PC-9 (cell line): ENCODE data around the gene COLEC11. TPM values are rescaled to one million over a fixed set of nuclear protein-coding genes. Genes with fewer than 3 reads are reported as not detected.
"Not testable (repeated sequence)": the region's sequence is repeated elsewhere in the genome, so short reads cannot be mapped to it uniquely, and the experiment has no call there.

ENCODE experiments used
- BruUV-seq: library from RNA; stranded (reverse); fragments of 400-500 nt; replicated peaks from 2 replicates; lab custom pipeline; 2021; lab: Mats Ljungman, UMichigan
- CTCF ChIA-PET: fragments of 300-600 bp; sonication (Branson Sonifier 250); formaldehyde crosslinking; loops from one replicate; lab custom pipeline; 2022; ENCODE audit warnings: antibody characterized with exemption; lab: Charles Lee
- POLR2A ChIA-PET: fragments of 300-600 bp; sonication (Branson Sonifier 250); formaldehyde crosslinking; loops from one replicate; lab custom pipeline; 2022; ENCODE audit warnings: antibody characterized with exemption; ENCODE audit not compliant: unreplicated experiment; lab: Charles Lee
- DNase-seq, 2 experiments: peaks; one replicate each; pipeline versions ENCODE4 v3.0.0 to v3.0.0-alpha.2; 2015 to 2022; ENCODE audit warnings: mixed read lengths in 1 of 2
- H2AFZ ChIP-seq: fragments of 200-600 bp; sonication (generic); 2 replicates; pipeline ENCODE4 v1.8.1; 2017; ENCODE audit warnings: antibody characterized with exemption
- H3F3A ChIP-seq: fragments of 200-600 bp; sonication (generic); 2 replicates; pipeline ENCODE4 v1.8.1; 2017; ENCODE audit warnings: antibody characterized with exemption, mild to moderate bottlenecking, low read depth; ENCODE audit not compliant: insufficient read depth
- H3K27ac ChIP-seq: fragments of 200-600 bp; sonication (generic); 2 replicates; pipeline ENCODE4 v1.6.1; 2016; ENCODE audit warnings: mixed run types
- H3K27me3 ChIP-seq: fragments of 200-600 bp; sonication (generic); 2 replicates; pipeline ENCODE4 v1.6.1; 2016; ENCODE audit warnings: low read depth, mixed run types; ENCODE audit not compliant: insufficient read depth
- H3K36me3 ChIP-seq: fragments of 200-600 bp; sonication (generic); 2 replicates; pipeline ENCODE4 v1.6.1; 2016; ENCODE audit warnings: low read depth, mixed run types
- H3K4me1 ChIP-seq: fragments of 200-600 bp; sonication (generic); replicated peaks from 2 replicates; pipeline ENCODE4 v1.6.1; 2016; ENCODE audit warnings: mixed run types; ENCODE audit not compliant: insufficient read depth
- H3K4me2 ChIP-seq: fragments of 200-600 bp; sonication (generic); 2 replicates; pipeline ENCODE4 v1.6.1; 2017; ENCODE audit warnings: mixed run types
- H3K4me3 ChIP-seq: fragments of 200-600 bp; sonication (generic); 2 replicates; pipeline ENCODE4 v1.6.1; 2016; ENCODE audit warnings: mixed run types
- H3K79me2 ChIP-seq: fragments of 200-600 bp; sonication (generic); 2 replicates; pipeline ENCODE4 v1.6.1; 2017; ENCODE audit warnings: low read depth, mixed run types
- H3K9me2 ChIP-seq: fragments of 200-600 bp; sonication (generic); 2 replicates; pipeline ENCODE4 v1.8.1; 2017; ENCODE audit warnings: mild to moderate bottlenecking; ENCODE audit not compliant: insufficient read depth
- H3K9me3 ChIP-seq: fragments of 200-600 bp; sonication (generic); 2 replicates; pipeline ENCODE4 v1.8.1; 2016; ENCODE audit warnings: low read depth; ENCODE audit not compliant: insufficient read depth
- H4K20me1 ChIP-seq: fragments of 200-600 bp; sonication (generic); 2 replicates; pipeline ENCODE4 v1.8.1; 2017; ENCODE audit not compliant: insufficient read depth
- CTCF ChIP-seq: fragments of 200-600 bp; sonication (generic); conservative IDR thresholded peaks from 2 replicates; pipeline ENCODE4 v1.6.1; 2017; ENCODE audit warnings: mixed run types, antibody characterized with exemption, mild to moderate bottlenecking, moderate library complexity
- EZH2 ChIP-seq: fragments of 200-600 bp; sonication (generic); IDR thresholded peaks from 2 replicates; pipeline ENCODE4 v1.8.0; 2017; ENCODE audit warnings: antibody characterized with exemption, low read depth
- intact Hi-C: fragments of 100-400 bp; cut with micrococcal nuclease; formaldehyde crosslinking; loops from one replicate; pipeline ENCODE4 v1.10.0; 2022; ENCODE audit not compliant: unreplicated experiment
- total RNA-seq: library from RNA; stranded (reverse); gene quantifications from 2 replicates; pipeline ENCODE4 v1.2.3, GENCODE V29; 2021

COLEC11 gene
- total RNA-seq, 1 experiment from 2014 or later = 2.4 TPM

GRCh38 chr2:3635171-3635974, 40.5 kb downstream of the COLEC11 start:
- H3K4me1 ChIP-seq = no peaks in the 10 kb centered on the region
- H3F3A ChIP-seq = no peaks in the 10 kb centered on the region
- H3K4me3 ChIP-seq = no peak overlapping the region
- TF ChIP-seq EZH2 (no peak), CTCF (no peak)
- no peaks in the 10 kb centered on the region for H3K79me2 ChIP-seq
- no peak overlapping the region for H3K27ac ChIP-seq
- ChIA-PET POLR2A (no interaction called here), CTCF (no interaction called here)
- no peaks in the 10 kb centered on the region for H3K27me3 ChIP-seq
- no peaks in the 10 kb centered on the region for H3K9me3 ChIP-seq
- H2AFZ ChIP-seq = no peak overlapping the region
- no peaks in the 10 kb centered on the region for H4K20me1 ChIP-seq
- H3K36me3 ChIP-seq = no peaks in the 10 kb centered on the region
- no TSS peak for BruUV-seq
- intact Hi-C loops = no loop called here
- H3K9me2 ChIP-seq = no peaks in the 10 kb centered on the region
- no peak for DNase-seq
- H3K4me2 ChIP-seq = no peak overlapping the region

GRCh38 chr2:3635975-3636327, 41.0 kb downstream of the COLEC11 start:
- H3K9me2 ChIP-seq, CTCF ChIA-PET, H3K4me2 ChIP-seq, DNase-seq, intact Hi-C loops, H2AFZ ChIP-seq, H3K4me1 ChIP-seq, H3K27me3 ChIP-seq, H3K36me3 ChIP-seq, H3K27ac ChIP-seq, H3F3A ChIP-seq, H4K20me1 ChIP-seq, H3K9me3 ChIP-seq, H3K79me2 ChIP-seq, H3K4me3 ChIP-seq, POLR2A ChIA-PET, BruUV-seq: not testable (repeated sequence)

GRCh38 chr2:3636586-3637310, 41.8 kb downstream of the COLEC11 start:
- Histone ChIP-seq H4K20me1 (no peaks in the 10 kb centered on the region), H3K27me3 (no peaks in the 10 kb centered on the region), H3K36me3 (no peaks in the 10 kb centered on the region), H3K4me2 (no peak overlapping the region), H3K27ac (no peak overlapping the region), H3K9me2 (no peaks in the 10 kb centered on the region), H3K9me3 (no peaks in the 10 kb centered on the region), H3K79me2 (no peaks in the 10 kb centered on the region), H3K4me3 (no peak overlapping the region), H2AFZ (no peak overlapping the region), H3K4me1 (no peaks in the 10 kb centered on the region), H3F3A (no peaks in the 10 kb centered on the region)
- BruUV-seq = no TSS peak
- intact Hi-C loops = no loop called here
- POLR2A ChIA-PET = no interaction called here
- no peak for TF ChIP-seq EZH2
- TF ChIP-seq CTCF = no peak
- no peak for DNase-seq
- CTCF ChIA-PET = no interaction called here
